ENCODE measurements around the gene TMEM72.
A peak's percentile ranks its signal among the peaks of the same experiment; 100 is the strongest.

Gene TMEM72

DNA sequence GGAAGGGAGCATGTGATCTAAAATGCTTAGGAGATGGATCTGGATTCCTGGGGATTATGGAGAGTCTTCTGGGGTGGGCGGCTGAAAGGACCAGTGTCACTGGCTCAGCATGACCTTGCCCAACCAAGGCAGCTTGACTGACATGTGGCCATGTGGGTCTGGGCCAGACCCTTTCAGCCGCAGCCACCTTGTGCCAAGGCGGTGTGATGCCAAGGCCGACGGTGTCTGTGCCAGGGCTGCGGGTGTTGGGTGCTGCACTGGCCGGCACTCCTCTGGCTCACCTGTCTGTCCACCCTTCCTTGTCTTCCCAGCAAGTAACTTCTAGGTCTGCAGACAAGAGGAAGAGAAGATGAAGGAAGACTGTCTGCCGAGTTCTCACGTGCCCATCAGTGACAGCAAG, 58.7 kb downstream of the TMEM72 start:
- no peak for DNase-seq

DNA sequence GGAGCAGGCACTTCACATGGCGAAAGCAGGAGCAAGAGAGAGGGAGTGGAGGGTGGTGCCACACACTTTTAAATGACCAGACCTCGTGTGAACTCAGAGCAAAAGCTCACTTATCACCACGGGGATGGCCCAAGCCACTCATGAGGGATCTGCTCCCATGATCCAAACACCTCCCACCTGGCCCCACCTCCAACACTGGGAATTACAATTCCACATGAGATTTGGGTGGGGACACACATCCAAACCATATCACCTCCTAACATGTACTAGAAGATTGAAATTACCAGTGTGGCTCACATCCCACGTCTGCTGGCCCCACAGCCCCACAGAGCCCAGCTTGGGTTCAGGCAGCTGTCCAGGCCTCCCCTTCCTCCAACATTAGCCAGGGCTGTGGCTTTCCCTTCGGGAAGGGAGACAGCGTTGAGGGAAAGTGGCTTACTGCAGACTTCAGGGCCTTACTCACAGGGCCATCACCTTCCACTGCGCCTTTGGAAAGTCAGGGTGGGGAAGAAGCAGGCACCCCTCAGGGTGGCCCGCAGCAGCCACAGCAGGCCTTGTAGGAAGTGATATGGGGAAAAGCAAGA, 59.8 kb downstream of the TMEM72 start:
- no peak for DNase-seq

DNA sequence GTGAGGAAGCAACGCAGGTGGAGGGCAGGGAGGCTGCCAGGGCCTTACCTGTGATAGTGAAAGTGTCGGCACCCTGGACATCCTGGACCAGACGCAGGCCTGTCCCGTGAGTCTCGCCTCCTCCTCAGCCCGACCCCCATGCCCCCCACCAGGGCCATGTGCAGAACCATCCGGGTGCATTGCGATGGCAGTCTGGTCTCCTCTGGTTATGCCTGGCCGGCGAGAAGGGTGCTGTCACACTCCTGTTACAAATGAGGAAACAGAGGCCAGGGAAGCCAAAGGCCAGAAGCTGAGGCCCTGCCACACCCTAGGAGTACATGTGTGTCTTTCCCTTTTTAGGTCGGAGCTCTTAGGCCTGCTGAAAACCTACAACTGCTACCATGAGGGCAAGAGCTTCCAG, 60.3 kb downstream of the TMEM72 start:
- no peak for DNase-seq

DNA sequence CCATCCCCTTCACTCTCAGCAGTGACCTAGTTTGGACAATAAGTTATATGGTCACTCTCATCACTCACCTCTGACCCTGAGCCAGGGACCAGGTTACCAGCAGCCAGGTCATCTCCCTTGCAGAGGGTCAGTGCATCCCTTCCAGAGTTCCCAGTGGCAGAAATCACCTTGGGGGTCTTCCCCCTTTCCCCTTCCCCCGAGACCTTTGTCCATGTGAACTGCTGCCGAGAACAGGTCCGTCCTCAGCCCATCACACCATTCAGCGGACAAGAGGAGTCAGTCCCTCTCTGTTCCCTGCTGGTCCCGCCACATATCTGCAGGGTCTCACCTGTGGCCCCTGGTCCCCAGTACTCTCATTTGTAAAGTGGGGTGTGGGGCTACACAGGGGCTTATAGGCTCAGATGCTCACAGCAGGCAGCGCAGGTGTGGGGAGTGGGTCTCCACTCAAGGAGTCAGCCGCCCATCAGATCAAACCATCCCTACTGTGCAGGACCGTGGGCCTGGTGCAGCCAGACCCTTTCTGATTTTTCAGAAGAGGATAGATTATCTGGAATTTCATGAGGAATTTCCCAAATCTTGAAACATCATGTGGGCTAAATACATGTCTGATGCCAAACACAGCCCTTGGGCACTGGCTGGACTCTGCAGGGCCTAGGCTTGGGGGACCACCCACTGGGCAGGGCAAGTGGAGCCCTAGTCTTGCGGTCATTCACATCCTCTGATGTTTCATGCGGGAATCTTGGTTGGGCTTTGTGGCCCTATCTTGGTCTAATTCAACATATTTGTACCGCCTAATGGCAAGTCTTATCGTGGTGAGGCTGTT, 61.0 kb downstream of the TMEM72 start:
- no peak for DNase-seq

DNA sequence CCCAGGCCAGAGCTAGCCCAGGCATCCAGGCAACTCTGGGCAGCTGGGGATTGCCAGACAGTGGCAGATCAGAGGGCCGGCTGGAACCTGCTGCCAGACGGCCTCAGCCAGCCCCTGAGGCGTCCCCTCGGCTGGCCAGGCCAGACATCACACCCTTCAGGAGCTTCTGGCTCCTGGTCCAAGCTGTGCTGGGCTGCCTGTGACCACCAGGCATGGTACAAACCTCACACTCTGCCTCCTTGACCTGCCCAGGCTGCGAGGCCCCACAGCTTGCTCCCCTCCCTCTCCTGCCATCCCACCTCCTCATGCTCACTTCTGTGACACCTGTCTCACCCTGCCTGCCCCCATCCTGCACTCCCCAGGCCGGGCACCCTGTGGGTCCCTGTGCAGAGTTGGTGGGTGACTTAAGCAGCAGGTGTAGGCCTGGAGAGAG, 61.8 kb downstream of the TMEM72 start:
- DNase-seq: no peak

DNA sequence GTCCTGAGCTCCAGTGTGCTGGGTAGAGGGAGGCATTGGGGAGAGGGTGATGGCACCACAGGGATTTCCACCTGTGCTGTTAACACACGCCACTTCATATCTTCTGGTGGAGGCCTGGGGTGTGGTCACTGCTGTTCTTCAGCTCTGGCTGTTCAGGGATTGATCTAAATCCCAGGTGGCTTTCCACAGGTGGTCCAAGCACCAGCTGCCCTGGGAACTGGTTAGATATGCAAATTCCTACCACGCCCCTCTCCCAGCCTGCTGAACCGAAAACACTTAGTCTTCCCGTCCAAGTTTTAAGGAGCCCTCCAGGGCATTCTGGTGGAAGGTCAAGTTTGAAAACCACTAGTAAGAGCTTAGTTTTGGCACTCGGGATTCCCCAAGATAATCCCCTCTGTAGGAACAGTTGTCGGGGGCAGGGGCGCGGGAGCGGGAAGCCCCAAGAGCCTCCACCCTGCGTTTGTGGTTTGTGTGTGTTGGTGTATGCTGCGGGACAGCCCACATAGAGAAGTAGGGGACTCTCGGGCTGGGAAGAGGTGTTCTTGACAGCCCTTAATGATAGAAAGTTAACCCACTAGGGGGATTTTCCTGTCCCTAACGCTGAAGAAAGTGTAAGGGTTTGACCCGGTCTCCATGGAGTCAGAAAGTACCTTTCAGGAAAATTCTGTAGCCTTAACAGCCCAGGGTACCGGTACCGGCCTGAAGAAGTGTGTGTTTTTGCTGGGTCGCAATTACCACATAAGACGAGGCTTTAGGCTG, 62.4 kb downstream of the TMEM72 start:
- no peak for DNase-seq

DNA sequence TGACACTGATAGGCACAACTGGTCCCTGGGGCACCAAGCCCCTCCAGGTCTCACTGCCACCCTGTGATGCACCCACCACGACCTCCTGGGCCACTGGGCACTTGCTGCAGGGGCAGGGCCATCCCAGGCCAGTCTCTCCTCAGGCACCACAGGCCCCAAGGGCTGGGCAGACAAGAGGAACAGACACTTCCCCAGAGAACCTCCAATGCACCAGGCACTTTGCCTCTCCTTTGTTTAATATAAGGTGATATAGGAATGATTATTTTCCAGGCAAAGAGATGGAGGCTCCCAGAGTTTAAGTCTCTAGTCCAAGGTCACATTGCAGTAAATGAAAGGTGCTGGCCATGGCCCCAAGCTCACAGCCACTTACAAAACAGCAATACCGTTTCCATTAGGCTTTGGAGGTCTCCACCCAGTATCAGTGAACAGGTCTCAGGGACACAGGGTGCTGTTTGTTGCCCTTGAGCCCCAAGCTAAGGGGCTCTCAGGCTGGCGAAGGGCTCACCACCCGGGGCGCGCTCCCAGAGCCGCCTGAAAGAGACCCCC, 63.0 kb downstream of the TMEM72 start:
- DNase-seq: no peak

DNA sequence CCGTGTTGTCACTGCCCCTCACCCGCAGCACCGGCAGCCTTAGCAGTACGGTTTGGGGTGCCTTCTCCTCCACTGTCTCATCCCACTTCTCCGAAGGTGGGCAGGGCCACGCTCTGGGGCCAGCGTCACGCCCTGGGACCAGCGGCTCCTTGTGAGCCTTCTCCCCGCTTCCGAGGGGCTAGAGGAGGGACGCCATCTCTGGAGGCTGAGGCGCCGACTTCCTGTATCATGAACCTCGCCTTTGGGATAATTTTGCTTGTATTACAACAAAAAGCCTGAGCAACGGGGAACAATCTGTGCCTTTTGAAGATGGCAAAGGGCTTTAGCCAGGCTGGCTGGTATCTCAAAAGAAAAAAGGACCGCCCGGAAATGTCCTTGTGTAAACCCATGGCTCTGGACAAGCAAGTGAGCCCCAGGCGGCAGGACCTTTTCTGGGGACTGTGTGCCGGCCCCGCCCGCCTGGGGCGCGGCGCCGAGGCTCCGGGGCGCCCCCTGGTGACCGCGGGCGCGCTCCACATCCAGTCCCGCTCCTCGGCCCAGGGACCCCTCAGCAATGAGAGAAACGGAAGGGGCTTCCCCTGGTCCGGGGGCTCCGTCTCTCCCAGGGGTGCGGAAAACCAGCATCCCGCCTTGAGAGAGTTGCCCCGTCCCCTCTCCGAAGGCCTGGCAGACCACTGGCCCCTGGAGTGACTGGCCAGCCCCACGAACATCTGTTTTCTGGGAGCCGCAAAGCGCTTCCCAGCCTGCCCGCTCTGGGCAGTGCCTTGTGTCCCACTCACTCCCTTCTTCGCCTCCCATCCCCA, 63.7 kb downstream of the TMEM72 start:
- peak; percentile 49 for DNase-seq

DNA sequence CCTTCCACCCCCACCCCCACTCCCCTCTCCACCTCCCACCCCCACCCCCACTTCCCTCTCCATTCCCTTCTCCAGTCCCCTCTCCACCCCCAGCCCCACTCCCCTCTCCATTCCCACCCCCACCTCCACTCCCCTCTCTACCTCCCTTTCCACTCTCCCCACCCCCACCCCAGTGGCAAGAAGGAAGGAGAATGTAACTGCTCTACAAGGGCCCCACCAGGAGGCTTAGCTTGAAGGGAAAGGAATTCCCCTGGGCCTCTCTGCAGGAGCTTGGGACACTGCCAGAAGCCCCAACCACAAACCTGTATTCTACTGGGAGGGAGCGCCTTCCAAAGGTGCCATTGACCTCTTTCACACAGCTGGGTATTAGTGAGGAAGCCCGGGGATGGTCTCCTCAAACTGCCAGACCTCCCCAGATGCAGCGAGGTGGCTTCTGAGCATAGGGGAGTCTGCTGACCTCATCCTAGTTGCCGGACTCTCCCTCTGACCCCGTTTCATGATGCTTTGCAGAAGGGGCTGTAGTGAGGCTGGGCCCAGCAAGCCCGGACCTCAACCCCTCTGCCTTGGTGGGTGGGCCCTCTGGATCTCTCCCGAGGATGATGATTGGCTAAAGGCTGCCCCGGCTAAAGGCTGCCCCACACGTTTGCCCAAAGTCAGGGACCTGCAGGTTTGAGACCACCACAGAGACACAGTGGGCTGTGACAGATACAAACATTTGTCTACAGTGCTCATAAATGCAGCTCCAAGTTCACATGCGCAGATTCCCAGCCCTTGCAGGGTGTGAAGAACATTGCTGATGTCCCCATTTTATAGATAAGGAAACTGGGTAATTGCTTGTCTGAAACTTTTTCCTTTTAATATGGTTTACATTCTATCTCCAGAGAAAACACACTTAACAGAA, 64.5 kb downstream of the TMEM72 start:
- no peak for DNase-seq

DNA sequence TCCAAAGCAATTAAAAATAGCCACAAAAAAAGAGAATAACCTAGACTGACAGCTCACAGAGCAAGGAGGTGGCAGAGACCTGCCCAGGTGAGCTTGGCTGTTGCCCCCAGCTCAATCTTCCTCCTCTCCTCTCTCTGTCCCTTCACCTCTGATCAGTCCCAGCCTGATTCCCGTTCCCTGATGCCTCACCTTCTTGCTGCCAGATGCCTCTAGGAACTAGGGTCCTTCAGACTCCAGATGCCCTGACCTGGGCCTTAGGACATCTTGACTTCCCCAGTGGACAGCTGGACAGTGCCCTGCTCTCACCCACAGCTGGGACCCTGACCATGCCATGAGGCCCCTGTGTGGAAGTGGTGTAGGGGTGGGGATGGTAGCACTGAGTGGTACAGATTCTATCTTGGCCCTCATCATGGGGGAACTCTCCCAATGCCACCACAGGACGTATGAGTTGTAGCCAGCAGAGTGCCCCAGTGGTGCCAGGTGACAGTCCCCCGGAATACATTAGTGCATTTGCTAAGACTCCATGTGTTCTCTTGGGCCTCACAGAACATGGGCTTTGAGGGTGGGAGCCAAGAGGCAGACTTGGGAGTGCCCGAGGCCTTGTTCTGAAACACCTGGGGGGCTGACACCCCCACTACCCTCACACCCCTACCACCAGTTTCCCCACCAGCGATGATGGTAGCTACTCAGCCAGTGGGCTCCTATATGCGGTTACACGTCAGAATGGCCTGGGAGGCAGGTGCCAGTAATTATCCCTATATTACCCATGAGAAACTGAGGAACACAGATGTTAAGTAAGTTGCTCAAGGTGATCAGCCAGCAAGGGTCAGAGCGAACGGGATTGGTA, 65.4 kb downstream of the TMEM72 start:
- DNase-seq: no peak

DNA sequence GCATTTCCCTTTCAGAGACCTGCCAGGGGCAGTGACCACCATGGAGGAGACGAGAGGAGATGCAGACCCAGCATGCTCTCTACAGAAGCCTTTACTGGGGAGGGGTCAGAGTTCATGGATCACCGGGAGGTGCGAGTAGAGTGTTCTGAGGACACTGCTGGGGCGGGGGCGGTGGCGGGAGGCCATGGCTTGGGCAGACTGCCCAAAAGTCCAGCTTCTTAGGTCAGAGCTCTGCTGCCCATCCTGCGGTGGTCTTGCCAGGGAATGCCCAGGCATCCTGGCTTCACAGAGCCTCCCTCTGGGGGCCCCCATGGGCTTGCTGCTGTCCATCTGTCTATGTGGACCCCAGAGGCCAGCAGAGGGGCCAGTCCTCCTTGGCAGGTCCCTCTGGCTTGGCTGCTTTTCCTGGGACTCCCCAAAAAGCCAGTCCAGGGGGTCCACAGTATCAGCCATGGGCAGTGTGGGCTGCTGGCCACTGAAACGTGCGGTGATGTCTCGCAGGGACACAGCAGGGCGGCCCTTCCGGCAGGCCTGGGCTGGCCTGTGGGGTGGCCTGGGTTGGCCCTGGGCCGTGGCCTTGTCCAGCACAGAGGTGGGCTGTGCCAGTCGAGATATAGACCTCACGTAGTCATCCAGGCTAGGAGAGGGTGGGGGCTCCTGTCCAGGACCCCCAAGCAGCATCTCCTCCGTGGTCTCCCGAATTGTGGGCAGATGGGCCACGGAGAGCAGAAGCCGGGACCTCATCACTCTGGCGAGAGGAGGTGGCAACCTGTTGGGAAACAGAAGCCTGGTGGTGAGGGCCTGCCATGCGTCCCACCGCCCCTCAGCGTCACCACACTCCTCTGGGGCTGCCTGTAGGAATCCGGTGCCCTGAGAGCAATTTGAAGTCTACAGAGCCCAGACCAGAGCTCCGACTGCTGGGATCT, 66.4 kb downstream of the TMEM72 start:
- no peak for DNase-seq

DNA sequence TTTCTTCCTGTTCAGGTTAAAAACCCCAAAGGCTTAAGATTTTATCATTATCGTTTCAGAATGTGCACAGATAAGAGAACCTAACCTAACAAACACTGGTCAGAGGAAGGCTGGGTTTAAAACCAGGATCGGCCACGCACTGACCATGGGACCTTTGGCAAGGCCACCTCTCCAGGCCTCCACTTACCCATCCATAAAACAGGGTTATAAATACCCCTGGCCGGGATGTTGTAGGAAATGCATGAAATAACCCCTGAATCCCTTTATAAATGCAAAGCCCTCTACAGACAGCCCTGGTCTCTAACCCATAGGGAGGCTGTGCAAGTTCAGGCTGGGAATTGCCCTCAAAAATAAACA, 67.1 kb downstream of the TMEM72 start:
- no peak for DNase-seq

DNA sequence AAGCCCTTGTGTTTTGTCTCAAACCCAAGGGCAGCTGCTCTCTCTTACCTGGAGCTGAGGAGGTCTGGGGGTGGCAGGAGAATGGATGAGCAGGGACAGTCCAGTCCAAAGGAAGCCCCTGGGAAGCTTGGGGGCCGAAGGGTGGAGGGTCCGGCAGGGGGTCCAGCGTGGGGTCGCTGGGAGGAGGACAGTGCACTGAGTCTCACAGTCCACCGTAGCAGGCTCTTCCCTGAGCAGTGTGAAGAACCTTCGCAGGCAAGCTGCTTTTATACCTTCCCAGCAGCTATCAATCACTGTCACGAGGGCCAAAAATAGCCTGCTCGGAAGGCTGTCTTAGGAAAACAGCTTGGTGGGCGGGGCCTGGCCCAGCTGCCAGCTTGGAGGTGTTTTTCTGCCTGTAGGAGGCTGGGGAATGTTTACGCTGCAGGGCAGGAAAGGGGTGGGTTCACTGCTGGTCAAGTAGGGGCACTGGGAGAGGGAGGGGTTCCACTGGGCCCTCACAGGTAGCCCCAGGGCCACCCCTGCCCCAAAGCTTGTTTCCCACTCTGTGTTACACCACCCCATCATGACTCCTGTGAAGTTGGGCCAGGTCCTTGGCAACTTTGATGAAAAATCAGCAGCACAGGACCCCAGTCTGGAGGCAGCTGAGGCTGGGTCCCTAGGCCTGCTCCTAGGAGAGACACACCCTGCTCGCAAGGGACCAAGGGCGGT, 67.6 kb downstream of the TMEM72 start, which contains the start of gene DEPP1:
Gene DEPP1 (minus strand): TSS at position 240 of the 711 bp plus-strand sequence. CDS start 779 bp downstream, outside the sequence.
- DNase-seq: peak; percentile 33

DNA sequence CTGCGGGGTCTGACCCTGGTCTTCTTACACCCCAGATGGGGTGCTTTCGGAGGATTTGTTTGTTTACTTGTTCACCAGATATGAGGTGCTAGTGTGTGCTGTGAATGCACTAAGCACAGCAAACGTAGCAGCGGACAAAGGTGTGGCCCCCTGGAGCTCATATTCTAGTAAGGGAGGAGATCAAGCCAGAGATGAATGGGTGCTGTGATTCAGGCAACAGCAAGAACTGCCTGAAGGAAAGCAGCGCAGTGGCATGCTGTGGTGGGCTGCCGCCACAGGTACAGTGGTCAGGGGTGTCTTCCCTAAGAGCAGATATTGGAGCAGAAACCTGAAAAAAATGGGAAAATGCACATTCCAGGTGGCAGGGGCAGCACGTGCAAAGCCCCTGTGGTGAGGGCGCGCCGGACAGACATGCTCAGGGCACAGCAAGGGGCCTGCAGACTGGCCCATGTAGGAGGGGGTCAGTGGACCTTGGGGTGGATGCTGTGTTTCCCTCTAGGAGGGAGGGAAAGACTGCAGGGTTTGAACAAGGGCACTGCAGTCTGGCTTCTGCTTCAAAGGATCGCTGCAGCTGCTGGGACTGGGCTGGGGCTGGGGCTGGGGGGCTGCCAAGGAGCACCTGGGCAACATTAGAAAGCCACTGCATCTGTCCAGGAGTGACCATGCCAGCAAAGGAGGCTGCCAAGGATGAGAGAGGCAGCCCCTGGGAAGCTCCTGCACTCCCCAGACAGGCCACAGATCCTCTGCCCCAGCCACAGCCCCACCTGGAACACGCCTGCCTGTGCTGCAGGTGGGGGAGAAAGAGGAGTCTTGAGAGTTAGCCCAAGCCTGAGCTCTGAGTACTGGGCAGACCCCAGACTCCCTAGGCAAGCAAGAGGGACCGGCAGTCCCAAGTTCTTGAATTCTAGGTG, 68.4 kb downstream of the TMEM72 start:
- no peak for DNase-seq

DNA sequence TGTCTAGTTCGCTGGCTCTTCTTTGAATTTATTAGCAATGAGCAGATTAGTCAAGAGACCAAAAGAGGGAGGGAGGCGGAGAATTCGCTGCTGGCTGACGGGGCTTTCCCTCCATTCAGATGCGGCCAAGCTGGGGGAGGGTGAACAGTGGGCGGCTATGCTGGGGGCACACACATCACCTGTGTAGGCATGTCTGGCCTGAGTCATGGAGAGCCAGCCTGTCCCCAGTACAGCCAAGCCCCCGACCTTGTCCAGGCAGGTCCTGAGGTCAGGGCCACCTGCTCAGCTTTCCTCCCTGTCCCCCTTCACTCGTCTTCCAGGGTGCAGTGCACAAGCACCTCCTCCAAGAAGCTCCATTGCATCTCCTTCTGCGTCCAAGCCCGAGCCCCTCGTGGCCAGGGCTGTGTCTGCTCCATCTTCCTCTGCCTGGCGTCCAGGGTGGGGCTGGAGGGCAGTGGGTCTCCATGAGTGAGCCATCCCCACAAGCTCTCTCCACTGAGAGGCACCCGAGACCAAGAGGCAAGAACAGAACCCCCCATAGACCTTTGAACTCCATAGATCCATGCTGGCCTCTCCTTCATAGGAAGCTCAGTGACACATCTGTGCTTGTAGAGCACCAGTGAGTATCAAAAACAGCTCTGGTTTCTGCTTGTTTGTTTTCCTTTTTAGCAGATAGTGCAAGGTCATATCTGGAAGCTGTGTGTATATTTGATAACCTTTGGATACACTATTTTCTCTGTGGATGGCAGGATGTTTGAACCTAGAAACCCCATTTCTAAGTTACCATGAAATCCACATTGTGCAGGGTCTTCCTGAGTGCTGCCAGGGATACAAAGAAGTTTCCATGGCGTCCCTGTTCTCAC, 69.4 kb downstream of the TMEM72 start:
- DNase-seq: no peak

All from stimulated activated CD4-positive, alpha-beta T cell treated with anti-CD3 and anti-CD28 coated beads, Interleukin-1b, Interleukin-23, amount 100 ng/mL, for 48 hours (primary cell).